ENCODE results near the gene HOXC9.

- TF ChIP-seq CTCF (IDR thresholded peaks at IDR 0.05): no peak
- TF ChIP-seq POLR2A (IDR thresholded peaks at IDR 0.05): no peak
Observed at GRCh38 chr12:53958128-53958527, 41.8 kb upstream of the HOXC9 start.
